Activated CD8-positive, alpha-beta T cell treated with anti-CD3 and anti-CD28 coated beads for 36 hours (primary cell): ENCODE results near the gene SLX9. TPM values are rescaled to one million over a fixed set of nuclear protein-coding genes. Genes with fewer than 3 reads are reported as not detected.
"Not testable (repeated sequence)": the region's sequence is repeated elsewhere in the genome, so short reads cannot be mapped to it uniquely, and the experiment has no call there.

Experiments
- ATAC-seq: fragments of 200-7000 bp; cut with Tn5 transposase; one replicate; pipeline ENCODE4 v1.10.0; 2021; ENCODE audit warnings: mild to moderate bottlenecking, moderate library complexity
- CTCF ChIA-PET: fragments of 350-600 bp; sonication (Branson Sonifier 250); formaldehyde crosslinking; loops from one replicate; lab custom pipeline; 2021; ENCODE audit warnings: antibody characterized with exemption; lab: Charles Lee
- POLR2A ChIA-PET: fragments of 350-600 bp; sonication (Branson Sonifier 250); formaldehyde crosslinking; loops from one replicate; lab custom pipeline; 2021; ENCODE audit warnings: antibody characterized with exemption; lab: Charles Lee
- DNase-seq: peaks from one replicate; pipeline ENCODE4 v3.0.0-alpha.2; 2020
- H3K27ac Mint-ChIP-seq: one replicate; pipeline ENCODE4 v1.8.0; 2021; ENCODE audit warnings: mild to moderate bottlenecking, mixed read lengths
- H3K27me3 Mint-ChIP-seq: one replicate; pipeline ENCODE4 v1.8.0; 2021; ENCODE audit warnings: mixed read lengths
- H3K36me3 Mint-ChIP-seq: one replicate; pipeline ENCODE4 v1.8.0; 2021; ENCODE audit warnings: low read depth, mixed read lengths
- H3K4me1 Mint-ChIP-seq: one replicate; pipeline ENCODE4 v1.8.0; 2021; ENCODE audit warnings: low read depth, mixed read lengths
- H3K4me3 Mint-ChIP-seq: one replicate; pipeline ENCODE4 v1.8.0; 2021; ENCODE audit warnings: mild to moderate bottlenecking, moderate library complexity, mixed read lengths
- H3K9me3 Mint-ChIP-seq: one replicate; pipeline ENCODE4 v1.8.0; 2021; ENCODE audit warnings: mixed read lengths
- intact Hi-C: fragments of 100-400 bp; cut with micrococcal nuclease; formaldehyde crosslinking; loops from one replicate; pipeline ENCODE4 v1.10.0; 2022
- total RNA-seq, 2 experiments: library from RNA; stranded (reverse); gene quantifications; one replicate each; pipeline ENCODE4 v1.2.3, GENCODE V29; 2021
- TF ChIP-seq, protein P1 (sequence below): fragments of 200-600 bp; IDR thresholded peaks from one replicate; pipeline ENCODE4 v1.8.0; 2022; ENCODE audit warnings: antibody characterized with exemption, mild to moderate bottlenecking

Gene SLX9
- total RNA-seq, 2 experiments from 2014 or later, result 76.0 to 76.5 TPM

DNA sequence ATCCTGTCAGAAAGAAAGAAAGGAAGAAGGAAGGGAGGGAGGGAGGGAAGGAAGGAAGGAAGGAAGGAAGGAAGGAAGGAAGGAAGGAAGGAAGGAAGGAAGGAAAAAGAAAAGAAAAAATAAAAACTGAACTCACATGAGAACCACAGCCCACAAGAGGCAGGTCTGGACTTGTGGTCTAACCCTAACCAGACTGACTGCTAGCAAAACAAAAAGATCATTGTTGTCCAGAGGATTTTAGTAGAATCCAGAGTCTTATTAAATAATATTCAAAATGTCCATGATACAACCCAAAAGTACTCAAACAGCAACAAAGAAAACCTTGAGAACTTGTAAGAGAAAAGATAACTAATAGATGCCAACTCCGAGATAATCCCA is 14.5 kb upstream of the SLX9 start:
- ChIA-PET CTCF (no interaction called here), POLR2A (interaction anchor here (1.5 to 4.6 kb wide), 2 partner anchors 12 to 33 kb away, joined by 4 to 34 read pairs; no protein-coding TSS in a partner anchor)
- TF ChIP-seq, protein P1, sequence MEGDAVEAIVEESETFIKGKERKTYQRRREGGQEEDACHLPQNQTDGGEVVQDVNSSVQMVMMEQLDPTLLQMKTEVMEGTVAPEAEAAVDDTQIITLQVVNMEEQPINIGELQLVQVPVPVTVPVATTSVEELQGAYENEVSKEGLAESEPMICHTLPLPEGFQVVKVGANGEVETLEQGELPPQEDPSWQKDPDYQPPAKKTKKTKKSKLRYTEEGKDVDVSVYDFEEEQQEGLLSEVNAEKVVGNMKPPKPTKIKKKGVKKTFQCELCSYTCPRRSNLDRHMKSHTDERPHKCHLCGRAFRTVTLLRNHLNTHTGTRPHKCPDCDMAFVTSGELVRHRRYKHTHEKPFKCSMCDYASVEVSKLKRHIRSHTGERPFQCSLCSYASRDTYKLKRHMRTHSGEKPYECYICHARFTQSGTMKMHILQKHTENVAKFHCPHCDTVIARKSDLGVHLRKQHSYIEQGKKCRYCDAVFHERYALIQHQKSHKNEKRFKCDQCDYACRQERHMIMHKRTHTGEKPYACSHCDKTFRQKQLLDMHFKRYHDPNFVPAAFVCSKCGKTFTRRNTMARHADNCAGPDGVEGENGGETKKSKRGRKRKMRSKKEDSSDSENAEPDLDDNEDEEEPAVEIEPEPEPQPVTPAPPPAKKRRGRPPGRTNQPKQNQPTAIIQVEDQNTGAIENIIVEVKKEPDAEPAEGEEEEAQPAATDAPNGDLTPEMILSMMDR, result no peak
- H3K27me3 Mint-ChIP-seq, result no peaks in the 10 kb centered on the region
- peaks cover 46% of the 10 kb centered on the region for H3K36me3 Mint-ChIP-seq
- intact Hi-C loops, result loop anchor here (5.0 to 10.0 kb wide), 2 partner anchors 33 to 51 kb away; partner anchors contain the start of gene PTTG1IP
- peak overlapping the region; percentile 96 for H3K27ac Mint-ChIP-seq
- peak overlapping the region; percentile 100 for H3K4me3 Mint-ChIP-seq
- DNase-seq (no peak), ATAC-seq (no peak)
- peaks cover 77% of the 10 kb centered on the region for H3K4me1 Mint-ChIP-seq
- no peaks in the 10 kb centered on the region for H3K9me3 Mint-ChIP-seq

DNA sequence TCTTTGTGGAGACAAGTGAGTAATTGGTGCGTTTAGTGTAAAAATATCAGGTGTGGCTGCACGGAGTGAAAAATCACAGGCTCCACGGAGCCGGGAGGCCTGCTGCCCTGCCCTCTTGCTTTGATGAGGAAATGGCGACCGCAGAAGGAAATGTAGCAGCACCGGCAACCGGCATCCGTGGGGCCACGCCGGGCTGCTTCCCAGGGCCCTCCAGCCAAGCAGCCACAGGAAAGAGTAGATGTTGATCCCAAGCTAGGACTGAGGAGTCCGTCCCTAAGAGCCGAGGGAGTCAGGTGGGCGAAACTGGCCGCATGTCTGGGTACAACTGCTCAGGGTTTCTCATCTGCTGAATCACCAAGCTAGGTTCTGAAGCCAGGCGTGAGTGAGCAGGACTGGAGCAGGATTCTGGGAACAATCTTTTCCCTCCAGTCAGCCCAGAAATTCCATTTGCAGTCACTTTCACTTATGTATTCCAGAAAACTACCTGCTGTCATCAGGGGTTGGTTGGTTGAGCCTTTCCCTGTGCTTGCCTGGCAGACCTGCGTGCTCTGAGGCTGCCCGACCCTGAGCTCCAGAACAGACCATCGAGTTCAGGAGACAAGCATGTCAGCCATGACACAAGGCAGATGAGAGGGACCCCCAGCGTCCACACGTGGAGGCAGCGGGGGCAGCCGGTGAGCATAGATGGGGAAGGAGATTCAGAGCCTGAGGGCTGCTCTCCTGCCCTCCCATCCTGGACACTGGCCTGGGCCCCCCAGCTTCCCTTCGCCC is 13.3 kb upstream of the SLX9 start:
- Mint-ChIP-seq H3K36me3 (peaks cover 36% of the 10 kb centered on the region), H3K4me1 (peaks cover 83% of the 10 kb centered on the region), H3K27me3 (no peaks in the 10 kb centered on the region), H3K27ac (peak overlapping the region; percentile 96), H3K4me3 (peak overlapping the region; percentile 78), H3K9me3 (no peaks in the 10 kb centered on the region)
- ATAC-seq (peak; percentile 34), DNase-seq (peak; percentile 77)
- ChIA-PET CTCF (interaction anchor here (0.8 to 3.5 kb wide), 9 partner anchors 9 to 211 kb away, joined by 3 to 14 read pairs (median 10); partner anchors contain the start of gene UBE2G2), POLR2A (interaction anchor here (1.0 to 4.6 kb wide), 10 partner anchors 13 to 127 kb away, joined by 3 to 34 read pairs (median 4); partner anchors contain the start of genes PTTG1IP, SLX9 and UBE2G2)
- intact Hi-C loops, result loop anchor here (5.0 to 10.0 kb wide), 2 partner anchors 34 to 52 kb away; partner anchors contain the start of gene PTTG1IP
- TF ChIP-seq, protein P1, result no peak

DNA sequence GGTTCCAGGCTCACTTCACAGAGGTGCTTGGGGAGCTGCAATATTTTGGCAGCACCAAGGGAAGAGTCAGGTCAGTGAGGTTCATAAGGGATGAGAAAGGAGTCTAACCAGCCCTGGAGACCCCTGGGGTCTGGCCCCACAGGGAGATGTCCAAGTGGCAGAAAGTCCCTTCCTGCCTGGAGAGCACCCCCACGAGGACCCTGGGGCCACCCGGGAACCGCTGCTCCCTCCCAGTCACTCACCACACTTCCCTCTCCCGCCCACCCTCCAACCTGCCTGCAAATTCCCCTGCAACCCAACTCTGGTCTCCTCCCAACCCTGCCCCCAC is 12.6 kb upstream of the SLX9 start:
- ATAC-seq, result peak; percentile 5
- no peaks in the 10 kb centered on the region for H3K27me3 Mint-ChIP-seq

DNA sequence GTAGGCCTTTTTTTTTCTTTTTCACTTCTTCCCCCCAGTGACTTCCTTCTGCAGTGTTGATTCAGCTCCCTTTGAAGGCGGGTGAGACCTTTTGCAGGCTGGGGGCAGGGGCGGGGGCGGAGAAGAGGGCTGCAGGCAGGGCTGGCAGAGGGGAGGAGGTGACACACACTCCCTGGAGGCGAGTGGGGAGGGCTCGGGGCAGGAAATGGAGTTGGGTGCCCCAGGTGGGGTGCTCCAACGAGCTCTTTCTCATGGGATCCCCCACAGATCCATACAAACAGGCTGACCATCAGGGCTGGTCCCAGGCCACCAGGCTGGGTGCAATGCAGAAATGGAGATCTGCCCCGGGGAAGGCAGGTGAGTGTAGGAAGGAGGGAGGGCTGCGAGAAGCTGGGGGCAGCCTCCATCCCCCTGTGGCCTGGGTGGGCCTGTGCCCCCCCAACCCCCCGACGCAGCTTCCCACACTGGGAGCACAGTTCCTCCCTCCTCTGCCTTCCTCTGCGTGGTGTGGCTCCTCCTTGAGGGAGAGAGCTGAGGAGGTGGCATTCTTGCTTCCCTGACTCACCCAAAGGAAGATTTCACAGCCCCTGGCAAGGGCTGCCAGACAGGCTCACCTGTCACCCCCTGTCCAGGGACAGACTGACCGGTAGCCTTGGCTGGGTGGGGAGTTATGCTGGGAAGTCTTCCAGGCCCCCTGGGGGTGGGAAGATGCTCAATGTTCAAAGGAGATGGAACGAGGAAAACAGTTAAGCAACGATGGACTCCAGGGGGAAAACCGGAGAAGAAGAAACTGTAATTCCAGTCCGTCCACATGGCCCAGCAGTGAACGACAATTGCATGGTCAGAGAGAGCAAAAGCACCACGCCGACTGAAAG is 12.0 kb upstream of the SLX9 start:
- peak; percentile 75 for ATAC-seq
- peaks cover 77% of the 10 kb centered on the region for H3K4me1 Mint-ChIP-seq
- intact Hi-C loops, result loop anchor here (5.0 to 10.0 kb wide), 2 partner anchors 36 to 53 kb away; partner anchors contain the start of gene PTTG1IP

More for the DNA sequence above, 12.6 kb upstream of the SLX9 start:
- peaks cover 32% of the 10 kb centered on the region for H3K36me3 Mint-ChIP-seq
- TF ChIP-seq, protein P1, result no peak
- DNase-seq, result no peak
- intact Hi-C loops, result loop anchor here (5.0 to 10.0 kb wide), 2 partner anchors 35 to 52 kb away; partner anchors contain the start of gene PTTG1IP
- no peaks in the 10 kb centered on the region for H3K9me3 Mint-ChIP-seq
- H3K4me1 Mint-ChIP-seq, result peaks cover 79% of the 10 kb centered on the region
- peak overlapping the region; percentile 96 for H3K27ac Mint-ChIP-seq
- peak overlapping the region; percentile 78 for H3K4me3 Mint-ChIP-seq
- ChIA-PET CTCF (interaction anchor here (1.0 to 3.5 kb wide), 10 partner anchors 10 to 417 kb away, joined by 3 to 14 read pairs (median 8); partner anchors contain the start of gene UBE2G2), POLR2A (interaction anchor here (0.7 to 4.6 kb wide), 10 partner anchors 7 to 126 kb away, joined by 3 to 34 read pairs (median 5); partner anchors contain the start of genes ITGB2, PTTG1IP, SLX9 and UBE2G2)

DNA sequence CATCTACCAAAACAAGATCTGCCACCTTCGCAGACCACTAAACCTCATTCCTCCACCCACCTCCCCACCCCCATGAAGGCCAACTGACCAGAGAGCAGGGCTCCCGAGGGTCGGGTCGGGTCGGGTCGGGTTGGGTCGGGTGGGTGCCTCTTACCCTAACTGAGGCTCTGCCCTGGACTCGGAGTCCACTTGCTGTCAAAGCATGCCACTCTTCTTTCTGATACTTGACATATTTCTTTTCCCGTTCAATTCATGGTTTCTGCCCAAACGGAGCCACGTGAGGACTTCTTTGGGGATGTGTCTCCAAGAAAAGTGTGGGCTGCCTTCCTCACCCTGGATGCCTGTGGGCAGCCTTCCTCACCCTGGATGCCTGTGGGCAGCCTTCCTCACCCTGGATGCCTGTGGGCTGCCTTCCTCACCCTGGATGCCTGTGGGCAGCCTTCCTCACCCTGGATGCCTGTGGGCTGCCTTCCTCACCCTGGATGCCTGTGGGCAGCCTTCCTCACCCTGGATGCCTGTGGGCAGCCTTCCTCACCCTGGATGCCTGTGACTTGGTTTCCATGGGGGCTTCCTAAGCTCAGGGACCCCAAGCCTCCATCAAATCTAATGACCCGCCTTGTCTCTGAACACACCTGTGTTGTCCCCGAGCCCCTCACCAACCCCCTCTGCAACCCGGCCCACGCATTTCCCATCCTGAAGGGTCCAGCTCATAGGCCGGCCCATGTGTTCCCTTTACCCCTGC is 11.2 kb upstream of the SLX9 start:
- DNase-seq, result not testable (repeated sequence)

More for the DNA sequence above, 12.0 kb upstream of the SLX9 start:
- Mint-ChIP-seq H3K27me3 (no peaks in the 10 kb centered on the region), H3K36me3 (peaks cover 27% of the 10 kb centered on the region), H3K9me3 (no peaks in the 10 kb centered on the region), H3K27ac (peak overlapping the region; percentile 96), H3K4me3 (peak overlapping the region; percentile 78)
- CTCF ChIA-PET, result interaction anchor here (0.7 to 3.5 kb wide), 9 partner anchors 11 to 417 kb away, joined by 3 to 14 read pairs (median 6); partner anchors contain the start of gene UBE2G2
- TF ChIP-seq, protein P1, result no peak
- DNase-seq, result peak; percentile 98
- POLR2A ChIA-PET, result interaction anchor here (0.7 to 4.6 kb wide), 12 partner anchors 8 to 290 kb away, joined by 3 to 34 read pairs (median 5); partner anchors contain the start of genes ITGB2, PTTG1IP, SLX9 and UBE2G2

More for the DNA sequence above, 11.2 kb upstream of the SLX9 start:
- Mint-ChIP-seq H3K4me1 (peaks cover 69% of the 10 kb centered on the region), H3K27ac (peak overlapping the region; percentile 96), H3K36me3 (peaks cover 19% of the 10 kb centered on the region), H3K4me3 (peak overlapping the region; percentile 78)
- ChIA-PET CTCF (interaction anchor here (0.7 to 8.1 kb wide), 5 partner anchors 14 to 128 kb away, joined by 3 to 83 read pairs (median 4); no protein-coding TSS in a partner anchor), POLR2A (interaction anchor here (0.9 to 6.1 kb wide), 9 partner anchors 9 to 289 kb away, joined by 3 to 55 read pairs (median 9); partner anchors contain the start of genes ITGB2, PTTG1IP and SLX9)
- intact Hi-C loops, result loop anchor here (5.0 to 10.0 kb wide), 2 partner anchors 36 to 54 kb away; partner anchors contain the start of gene PTTG1IP
- H3K27me3 Mint-ChIP-seq, ATAC-seq, H3K9me3 Mint-ChIP-seq: not testable (repeated sequence)
